GM23248 (cell line): ENCODE measurements around the gene SRR. TPM values are rescaled to one million over a fixed set of nuclear protein-coding genes. Genes with fewer than 3 reads are reported as not detected.
"Not testable (repeated sequence)": the region's sequence is repeated elsewhere in the genome, so short reads cannot be mapped to it uniquely, and the experiment has no call there.

Source experiments
- DNase-seq: peaks from one replicate; pipeline ENCODE4 v3.0.0-alpha.2; 2015
- H2AFZ ChIP-seq: fragments of 200-600 bp; sonication (generic); 2 replicates; pipeline ENCODE4 v1.6.1; 2016; ENCODE audit warnings: antibody characterized with exemption
- H3F3A ChIP-seq: fragments of 200-600 bp; sonication (generic); 2 replicates; pipeline ENCODE4 v1.6.1; 2016; ENCODE audit warnings: mild to moderate bottlenecking, antibody characterized with exemption, mixed run types; ENCODE audit not compliant: insufficient read depth
- H3K27ac ChIP-seq: fragments of 200-600 bp; sonication (generic); 2 replicates; pipeline ENCODE4 v1.5.1; 2016; ENCODE audit warnings: mild to moderate bottlenecking
- H3K27me3 ChIP-seq: fragments of 200-600 bp; sonication (generic); replicated peaks from 2 replicates; pipeline ENCODE4 v1.6.1; 2016; ENCODE audit warnings: mild to moderate bottlenecking; ENCODE audit not compliant: insufficient read depth
- H3K36me3 ChIP-seq: fragments of 200-600 bp; sonication (generic); 2 replicates; pipeline ENCODE4 v1.6.1; 2016; ENCODE audit warnings: low read depth, mild to moderate bottlenecking
- H3K4me1 ChIP-seq: fragments of 200-600 bp; sonication (generic); 2 replicates; pipeline ENCODE4 v1.6.1; 2016; ENCODE audit warnings: mild to moderate bottlenecking; ENCODE audit not compliant: insufficient read depth
- H3K4me2 ChIP-seq: fragments of 200-600 bp; sonication (generic); one replicate; pipeline ENCODE4 v1.6.1; 2016; ENCODE audit warnings: mild to moderate bottlenecking; ENCODE audit not compliant: unreplicated experiment
- H3K4me3 ChIP-seq: fragments of 200-600 bp; sonication (generic); 2 replicates; pipeline ENCODE4 v1.5.1; 2016; ENCODE audit warnings: mild to moderate bottlenecking
- H3K79me2 ChIP-seq: fragments of 200-600 bp; sonication (generic); 2 replicates; pipeline ENCODE4 v1.6.1; 2016; ENCODE audit warnings: mild to moderate bottlenecking; ENCODE audit not compliant: insufficient read depth
- H3K9ac ChIP-seq: fragments of 200-600 bp; sonication (generic); 2 replicates; pipeline ENCODE4 v1.6.1; 2016; ENCODE audit warnings: mild to moderate bottlenecking
- H3K9me2 ChIP-seq: fragments of 200-600 bp; sonication (generic); 2 replicates; pipeline ENCODE4 v1.6.1; 2016; ENCODE audit warnings: mixed run types, mild to moderate bottlenecking, moderate library complexity; ENCODE audit not compliant: insufficient read depth
- H3K9me3 ChIP-seq: fragments of 200-600 bp; sonication (generic); one replicate; pipeline ENCODE4 v1.6.1; 2017; ENCODE audit warnings: low read depth
- H4K20me1 ChIP-seq: fragments of 200-600 bp; sonication (generic); 2 replicates; pipeline ENCODE4 v1.6.0; 2016; ENCODE audit not compliant: insufficient read depth
- EZH2 ChIP-seq: fragments of 200-600 bp; sonication (generic); IDR thresholded peaks from 2 replicates; pipeline ENCODE4 v1.6.1; 2018; ENCODE audit warnings: antibody characterized with exemption, mild to moderate bottlenecking; ENCODE audit not compliant: insufficient read depth, poor library complexity, severe bottlenecking
- EZH2phosphoT487 ChIP-seq: fragments of 200-600 bp; sonication (generic); IDR thresholded peaks from 2 replicates; pipeline ENCODE4 v1.6.1; 2018; ENCODE audit warnings: antibody characterized with exemption, moderate library complexity, mild to moderate bottlenecking, low read depth; ENCODE audit not compliant: insufficient read depth
- WGBS, 2 experiments: methylation state at CpG; one replicate each; pipeline ENCODE4 v1.1.6; 2015 to 2017; ENCODE audit warnings: low lambda C conversion rate in 2 of 2, low coverage in 1 of 2; ENCODE audit errors: missing lambda C conversion rate in 2 of 2; 5-methylcytosine and 5-hydroxymethylcytosine counted together
- in situ Hi-C: fragments of 300-500 bp; cut with MboI; formaldehyde crosslinking; loops from 2 replicates; pipeline ENCODE4 v1.15.0; 2020
- polyA plus RNA-seq: library from polyadenylated mRNA; unstranded; fragments of >200 nt; fragmentation: Nextera tagmentation; extraction: Ambion mirVana; gene quantifications from 2 replicates; pipeline ENCODE4 v1.2.1, GENCODE V29; 2016
- total RNA-seq: library from RNA; depleted of rRNA; stranded (reverse); fragments of >200 nt; shearing (Covaris generic); gene quantifications from 2 replicates; pipeline ENCODE4 v1.2.3, GENCODE V29; 2014

The SRR gene
- total and polyA plus RNA-seq, 2 experiments from 2014 or later = 24.2 to 28.8 TPM

GRCh38 chr17:2262135-2262587 lies 41.6 kb upstream of the SRR start:
- Histone ChIP-seq H2AFZ (no peak overlapping the region), H3K4me1 (peaks cover 22% of the 10 kb centered on the region), H3K79me2 (peaks cover 43% of the 10 kb centered on the region), H3K36me3 (no peaks in the 10 kb centered on the region), H3K27ac (peak overlapping the region; percentile 69), H3F3A (peaks cover 30% of the 10 kb centered on the region), H4K20me1 (no peaks in the 10 kb centered on the region), H3K27me3 (no peaks in the 10 kb centered on the region), H3K9me3 (no peaks in the 10 kb centered on the region), H3K9me2 (no peaks in the 10 kb centered on the region), H3K9ac (peak overlapping the region; percentile 35), H3K4me2 (peak overlapping the region; percentile 71), H3K4me3 (peak overlapping the region; percentile 23; the same call in 1 of the 2 replicates)
- peak; percentile 90 for DNase-seq
- in situ Hi-C loops = no loop called here
- TF ChIP-seq EZH2 (no peak), EZH2phosphoT487 (no peak)
- WGBS, 2 experiments = 28 to 37% methylated on average over 2 of the region's 2 CpGs

DNA sequence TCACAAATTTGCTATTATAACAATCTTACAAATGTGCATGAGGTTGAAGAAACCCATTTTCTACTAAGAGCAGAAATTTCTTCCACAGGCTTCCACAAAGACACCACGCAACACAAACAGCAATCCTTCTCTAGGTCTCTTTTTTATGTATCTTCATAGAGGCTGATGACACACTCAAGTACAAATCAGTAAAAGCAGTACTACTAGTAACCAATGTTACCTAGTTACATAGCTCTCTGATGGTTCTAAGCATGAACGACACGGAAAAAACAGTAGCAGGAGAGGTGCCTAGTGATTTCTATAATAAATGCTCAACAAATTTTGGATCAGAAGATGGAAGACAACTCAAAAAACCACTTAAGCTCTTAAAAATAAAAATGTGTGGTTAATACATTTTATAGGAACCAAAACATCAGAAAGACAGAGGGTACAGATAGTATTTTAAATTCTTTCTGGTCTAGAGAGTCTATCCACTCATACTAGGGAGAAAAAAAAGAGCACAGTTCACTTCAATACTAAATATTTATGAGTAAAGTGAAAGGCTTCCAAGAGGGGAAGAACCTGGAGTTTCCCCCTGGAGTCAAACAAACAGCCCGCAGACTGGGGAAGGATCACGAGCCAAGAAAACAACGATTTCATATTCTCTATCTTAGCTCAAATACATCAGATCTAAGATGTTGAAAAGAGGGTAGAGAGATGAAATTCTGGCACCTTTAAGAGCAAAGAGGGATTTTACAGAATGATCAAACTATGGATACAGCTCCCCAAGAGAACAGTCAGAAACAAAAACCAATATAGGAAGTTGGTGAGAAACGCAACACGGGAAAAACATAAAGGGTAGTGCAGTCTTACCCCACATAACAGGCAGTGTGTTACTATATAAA lies 40.3 kb upstream of the SRR start:
- H3K9me3 ChIP-seq = no peaks in the 10 kb centered on the region
- WGBS, 2 experiments = 86 to 89% methylated on average over 8 of the region's 8 CpGs
- TF ChIP-seq EZH2phosphoT487 (no peak), EZH2 (no peak)
- no peak overlapping the region for H3K4me2 ChIP-seq
- no peak overlapping the region for H3K4me3 ChIP-seq
- no peaks in the 10 kb centered on the region for H4K20me1 ChIP-seq
- in situ Hi-C loops = no loop called here
- H3K9ac ChIP-seq = no peak overlapping the region
- DNase-seq = no peak
- peaks cover 30% of the 10 kb centered on the region for H3F3A ChIP-seq
- no peak overlapping the region for H3K27ac ChIP-seq
- peaks cover 22% of the 10 kb centered on the region for H3K4me1 ChIP-seq
- peaks cover 30% of the 10 kb centered on the region for H3K79me2 ChIP-seq
- no peaks in the 10 kb centered on the region for H3K9me2 ChIP-seq
- no peaks in the 10 kb centered on the region for H3K27me3 ChIP-seq
- H3K36me3 ChIP-seq = no peaks in the 10 kb centered on the region
- H2AFZ ChIP-seq = no peak overlapping the region

GRCh38 chr17:2264067-2264860 lies 39.5 kb upstream of the SRR start:
- Histone ChIP-seq H3F3A (peaks cover 30% of the 10 kb centered on the region), H3K27ac (no peak overlapping the region), H3K9me3 (no peaks in the 10 kb centered on the region), H3K79me2 (peaks cover 24% of the 10 kb centered on the region), H4K20me1 (no peaks in the 10 kb centered on the region), H3K27me3 (no peaks in the 10 kb centered on the region), H3K4me1 (peaks cover 22% of the 10 kb centered on the region), H3K36me3 (no peaks in the 10 kb centered on the region), H3K4me2 (no peak overlapping the region), H3K9me2 (no peaks in the 10 kb centered on the region), H2AFZ (no peak overlapping the region), H3K4me3 (no peak overlapping the region), H3K9ac (no peak overlapping the region)
- no peak for DNase-seq
- in situ Hi-C loops = no loop called here
- no peak for TF ChIP-seq EZH2phosphoT487
- no peak for TF ChIP-seq EZH2
- WGBS, 2 experiments = 77 to 82% methylated on average over 10 of the region's 10 CpGs

DNA sequence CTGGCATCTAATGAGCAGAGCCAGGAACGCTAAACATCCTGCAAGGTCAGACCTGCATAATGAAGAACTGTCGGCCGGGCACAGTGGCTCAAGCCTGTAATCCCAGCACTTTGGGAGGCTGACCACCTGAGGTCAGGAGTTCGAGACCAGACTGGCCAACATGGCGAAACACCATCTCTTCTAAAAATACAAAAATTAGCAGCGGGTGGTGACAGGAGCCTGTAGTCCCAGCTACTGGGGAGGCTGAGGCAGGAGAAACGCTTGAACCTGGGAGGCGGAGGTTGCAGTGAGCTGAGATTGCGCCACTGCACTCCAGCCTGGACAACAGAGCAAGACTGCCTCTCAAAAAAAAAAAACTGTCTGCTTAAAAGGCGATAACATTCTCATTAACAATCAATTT lies 38.6 kb upstream of the SRR start:
- H3K9me3 ChIP-seq, H3K4me3 ChIP-seq, H3K36me3 ChIP-seq, H3K9ac ChIP-seq, H2AFZ ChIP-seq, H3K27ac ChIP-seq, in situ Hi-C loops, H4K20me1 ChIP-seq, H3K4me2 ChIP-seq, H3K9me2 ChIP-seq, H3K27me3 ChIP-seq, DNase-seq: not testable (repeated sequence)
- peaks cover 19% of the 10 kb centered on the region for H3K4me1 ChIP-seq
- peaks cover 24% of the 10 kb centered on the region for H3K79me2 ChIP-seq
- peaks cover 30% of the 10 kb centered on the region for H3F3A ChIP-seq
- 96 to 97% methylated on average over 10 of the region's 10 CpGs for WGBS, 2 experiments
